RCC 7860 (cell line): ENCODE data around the gene GUCA2B.
A peak's percentile ranks its signal among the peaks of the same experiment; 100 is the strongest.

Experiments used
- DNase-seq: peaks from one replicate; pipeline ENCODE4 v3.0.0-alpha.2; 2015; ENCODE audit warnings: low spot score
- FAIRE-seq: peaks from 2 replicates; lab custom pipeline; 2012; peaks lifted over from hg19 to GRCh38; lab: Jason Lieb, UNC

The GUCA2B gene

DNA sequence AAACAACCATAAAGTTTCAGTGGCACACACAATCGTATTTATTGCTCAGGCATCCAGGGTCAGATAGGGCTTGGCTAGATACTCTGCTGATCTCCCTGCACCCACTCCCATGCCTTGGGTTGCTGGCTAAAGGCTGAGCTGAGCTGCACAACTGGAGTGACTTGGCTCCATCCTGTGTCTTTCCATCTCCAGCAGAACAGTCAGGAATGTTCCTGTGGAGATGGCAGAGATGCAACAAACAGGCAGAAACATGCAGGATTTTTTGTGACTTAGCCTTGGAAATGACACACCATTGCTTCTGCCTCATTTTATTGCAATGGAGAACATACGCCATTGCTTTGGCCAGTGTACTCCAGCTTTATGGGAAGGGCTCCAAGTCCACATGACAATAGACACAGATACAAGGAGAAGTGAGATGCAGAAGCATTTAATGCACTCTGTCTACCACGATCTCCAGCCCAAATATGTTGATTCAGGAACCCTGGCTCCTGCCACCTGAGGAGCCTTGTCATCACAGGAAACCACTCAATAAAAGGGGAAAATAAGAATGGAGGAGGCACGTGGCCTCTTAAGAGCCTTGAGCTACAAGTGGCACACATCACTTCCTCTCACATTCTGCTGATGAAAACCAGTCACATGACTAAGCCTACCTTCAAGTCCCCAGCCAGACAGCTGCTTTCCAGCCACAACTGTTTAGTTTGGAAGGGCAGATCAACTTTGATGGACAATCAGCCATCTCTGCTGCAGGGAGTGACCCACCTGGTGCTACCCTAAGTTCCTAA, 10.1 kb upstream of the GUCA2B start:
- no peak for FAIRE-seq

DNA sequence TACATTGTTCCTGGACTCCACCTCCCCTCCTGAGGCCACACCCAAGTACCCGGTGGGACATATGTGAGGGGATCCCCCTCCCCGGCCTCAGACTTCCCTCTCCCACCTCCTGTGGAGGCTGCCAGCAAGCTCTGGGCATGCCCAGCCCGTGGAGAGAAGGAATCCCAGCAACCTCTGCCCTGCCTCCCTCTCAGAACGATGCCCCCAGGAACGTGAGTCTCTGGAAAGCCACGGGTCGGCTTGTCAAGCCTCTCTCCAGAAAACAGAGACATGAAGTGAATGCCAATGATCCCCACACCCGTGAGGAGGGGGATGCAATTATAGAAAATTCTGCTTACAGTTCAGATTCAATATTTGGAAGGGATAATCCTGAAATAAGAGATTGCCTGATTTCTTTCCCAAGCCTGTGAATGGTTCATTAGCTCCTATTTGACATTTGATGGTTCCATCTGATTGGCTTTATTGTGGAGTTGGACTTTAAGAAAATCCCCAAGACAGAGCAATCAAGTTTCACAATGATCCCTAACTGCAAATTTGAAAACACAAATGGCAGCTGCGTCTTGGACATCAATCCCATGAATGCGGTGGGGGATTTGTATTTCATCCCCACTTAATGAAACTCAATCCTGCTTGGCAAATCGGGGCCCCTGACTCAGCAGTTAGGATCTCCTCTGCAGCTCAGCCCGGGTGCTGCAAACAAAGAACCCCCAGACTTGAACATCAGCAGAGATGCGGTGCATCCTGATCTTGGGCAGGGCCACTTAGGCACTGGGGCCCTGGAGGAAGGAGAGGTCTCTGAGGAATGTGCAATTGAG, 9.1 kb upstream of the GUCA2B start:
- DNase-seq (no peak), FAIRE-seq (no peak)

More for the DNA sequence above, 10.1 kb upstream of the GUCA2B start:
- no peak for DNase-seq

DNA sequence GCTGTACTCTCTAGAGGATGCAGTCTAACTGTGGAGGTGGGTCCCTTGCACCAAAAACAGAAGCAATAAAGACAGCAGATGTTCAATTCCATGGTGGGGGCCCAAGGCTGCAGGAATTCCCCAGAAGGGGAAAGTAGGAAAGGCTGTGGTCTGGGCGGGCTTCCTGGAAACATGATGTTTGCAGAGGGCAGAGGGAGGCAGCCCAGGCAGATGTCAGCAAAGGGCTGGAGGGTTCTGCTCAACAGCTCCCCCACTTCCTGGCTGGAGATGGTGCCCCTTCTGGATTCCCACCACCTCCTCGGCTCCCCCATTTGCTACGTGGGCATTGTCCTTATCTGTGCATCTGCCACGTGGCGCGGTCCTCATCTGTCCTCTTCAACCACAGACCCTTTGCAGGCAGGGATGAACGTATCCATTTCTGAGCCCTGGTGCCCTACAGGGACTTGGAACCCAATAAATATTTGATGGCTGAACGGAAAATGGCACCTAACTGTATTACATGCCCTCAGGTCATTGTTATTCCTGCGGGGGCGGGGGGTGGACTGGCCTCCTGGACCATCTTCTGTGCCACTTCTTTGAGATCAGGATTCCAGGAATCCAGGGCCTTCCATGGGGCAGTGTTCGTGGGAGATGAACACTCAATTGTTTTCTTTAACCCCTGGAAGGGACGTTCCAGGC, 8.4 kb upstream of the GUCA2B start:
- FAIRE-seq (no peak), DNase-seq (no peak)

DNA sequence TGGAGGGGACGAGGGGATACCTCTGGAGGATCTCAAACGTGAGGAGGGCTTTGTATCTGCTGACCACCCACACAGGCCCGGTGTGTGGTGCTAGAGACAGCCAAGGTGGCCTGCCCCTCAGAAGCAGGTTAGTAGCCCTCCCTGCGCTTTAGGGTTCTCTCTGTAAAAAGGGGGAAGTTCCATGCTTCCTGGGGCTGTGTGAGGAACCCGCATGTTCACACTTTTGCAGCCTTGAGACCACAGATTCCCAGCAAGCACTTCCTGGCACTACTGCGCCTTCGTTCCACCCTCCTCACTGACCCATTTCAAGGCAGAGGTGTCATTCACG, 7.9 kb upstream of the GUCA2B start:
- FAIRE-seq, result no peak
- DNase-seq, result no peak

DNA sequence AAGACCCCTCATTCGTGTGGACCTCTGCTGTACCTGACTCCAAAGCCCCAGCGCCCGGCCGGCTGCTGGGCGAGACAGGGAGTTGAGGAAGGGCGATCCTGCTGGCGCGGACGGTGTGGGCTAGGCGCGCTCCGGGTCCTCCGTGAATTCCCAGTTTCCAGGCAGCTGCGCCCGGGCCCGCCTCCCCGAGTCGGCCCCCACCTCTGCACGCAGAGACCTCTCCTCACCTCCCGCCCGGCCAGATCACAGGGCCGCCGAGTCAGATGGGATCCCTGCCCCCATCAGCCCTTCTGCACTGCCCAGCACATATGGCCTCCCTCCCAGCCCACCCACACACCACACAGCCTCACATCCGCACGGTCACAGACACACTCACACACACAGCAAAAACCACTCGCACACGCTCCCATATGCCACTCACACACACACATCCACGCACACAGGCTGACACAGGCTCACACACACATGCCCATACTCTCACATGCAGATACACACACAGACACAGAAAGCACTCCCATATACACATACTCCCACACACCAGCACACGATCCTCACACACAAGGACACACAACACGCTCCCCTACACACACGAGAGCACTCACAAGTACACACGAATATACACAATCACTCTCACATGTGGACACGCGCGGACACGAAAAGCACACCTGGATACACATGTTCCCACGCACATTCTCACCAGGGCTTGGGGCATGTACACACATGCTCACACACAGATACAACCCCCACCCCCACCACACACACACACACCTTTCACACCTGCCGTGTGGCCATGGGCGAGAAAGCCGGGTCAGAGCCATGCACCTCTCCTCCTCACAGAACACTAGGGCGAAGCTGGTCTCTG, 7.2 kb upstream of the GUCA2B start:
- FAIRE-seq (no peak), DNase-seq (no peak)

DNA sequence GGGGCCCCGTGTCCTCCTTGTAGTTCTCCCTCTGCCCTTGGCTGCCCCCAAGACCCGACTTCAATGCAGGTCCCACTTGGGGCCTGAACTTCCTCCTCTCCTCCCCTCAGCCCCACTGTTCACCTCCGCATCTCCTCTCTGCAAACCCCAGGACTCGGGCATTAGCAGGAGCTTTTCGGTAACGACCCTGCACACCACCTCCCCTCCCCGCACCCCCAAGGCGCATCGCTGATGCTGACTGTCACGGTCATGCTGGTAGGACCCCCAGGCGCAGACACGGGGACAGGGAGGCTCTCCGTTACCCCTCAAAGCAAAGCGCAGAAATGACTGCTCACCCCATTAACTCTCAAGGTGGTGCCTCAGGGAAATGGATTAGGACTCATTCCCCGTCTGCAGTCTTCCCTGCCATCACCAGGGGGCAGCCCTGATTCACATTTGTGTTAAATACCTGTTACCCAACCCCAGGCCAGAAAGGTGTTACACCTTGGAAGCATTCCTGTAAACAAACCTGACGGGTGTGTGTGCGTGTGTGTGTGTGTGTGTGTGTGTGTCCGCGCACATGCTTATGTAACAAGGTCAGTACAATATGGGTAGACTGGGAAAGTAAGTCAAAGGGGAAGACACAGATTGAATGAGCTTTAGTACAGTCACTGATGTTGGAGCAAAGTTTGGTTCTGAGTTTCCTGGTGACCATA, 6.4 kb upstream of the GUCA2B start:
- peak; percentile 20 for DNase-seq
- FAIRE-seq, result no peak

DNA sequence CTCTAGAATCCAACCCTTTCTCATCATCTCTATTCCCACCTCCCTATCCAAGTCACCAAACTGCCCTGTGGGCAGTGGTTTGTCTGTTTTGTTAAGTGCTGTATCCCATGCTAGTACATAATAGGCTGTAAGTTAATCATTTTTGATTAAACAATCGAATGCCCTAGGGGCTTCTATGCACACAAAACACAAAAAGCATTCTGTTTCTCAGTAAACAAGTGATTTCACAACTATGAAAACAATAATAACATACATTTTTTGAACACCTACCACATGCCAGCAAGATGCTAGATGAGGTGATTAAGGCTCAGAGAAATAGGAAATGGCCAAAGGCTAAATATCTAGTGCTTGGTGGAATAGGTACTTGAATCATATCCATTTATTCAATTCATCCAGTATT, 5.0 kb upstream of the GUCA2B start:
- FAIRE-seq, result no peak
- no peak for DNase-seq

DNA sequence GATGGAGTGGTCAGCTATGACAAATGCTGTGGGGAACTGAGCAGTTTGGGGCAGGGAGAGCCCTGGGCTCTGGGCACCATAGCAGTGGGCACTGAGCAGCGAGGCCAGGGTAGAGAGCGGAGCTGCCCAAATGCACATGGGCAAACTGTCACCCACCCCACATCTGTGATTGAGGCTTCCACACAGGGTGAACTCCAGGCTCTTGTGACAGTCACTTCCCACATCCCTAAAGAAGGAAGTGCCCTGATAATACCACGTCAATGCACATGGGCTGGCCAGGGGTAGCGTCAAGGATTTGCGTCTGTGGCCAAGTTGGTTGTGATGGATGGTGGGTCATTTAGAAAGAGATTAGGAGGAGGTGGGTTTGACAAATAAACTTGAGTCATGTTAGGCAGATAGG, 2.6 kb upstream of the GUCA2B start:
- DNase-seq (no peak), FAIRE-seq (no peak)

DNA sequence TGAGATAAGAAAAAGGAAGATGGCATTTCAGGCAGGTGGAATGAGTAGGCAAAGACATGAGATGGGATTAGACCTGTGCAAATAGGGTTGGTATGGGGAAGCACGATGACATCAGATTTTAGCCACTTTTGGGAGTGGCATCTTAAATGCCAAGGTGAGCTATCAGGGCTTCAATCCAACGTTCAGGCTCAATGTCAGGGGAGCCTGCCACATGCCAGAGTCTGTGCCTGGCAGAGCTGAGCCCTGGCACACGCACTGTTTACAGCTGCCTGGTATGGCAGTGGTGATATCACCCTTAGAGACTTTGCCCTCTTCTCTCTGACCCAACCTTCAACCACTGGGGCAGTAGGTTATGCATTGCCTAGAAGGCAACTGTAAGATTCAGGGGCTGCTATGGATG, 1.1 kb upstream of the GUCA2B start:
- no peak for FAIRE-seq
- no peak for DNase-seq

DNA sequence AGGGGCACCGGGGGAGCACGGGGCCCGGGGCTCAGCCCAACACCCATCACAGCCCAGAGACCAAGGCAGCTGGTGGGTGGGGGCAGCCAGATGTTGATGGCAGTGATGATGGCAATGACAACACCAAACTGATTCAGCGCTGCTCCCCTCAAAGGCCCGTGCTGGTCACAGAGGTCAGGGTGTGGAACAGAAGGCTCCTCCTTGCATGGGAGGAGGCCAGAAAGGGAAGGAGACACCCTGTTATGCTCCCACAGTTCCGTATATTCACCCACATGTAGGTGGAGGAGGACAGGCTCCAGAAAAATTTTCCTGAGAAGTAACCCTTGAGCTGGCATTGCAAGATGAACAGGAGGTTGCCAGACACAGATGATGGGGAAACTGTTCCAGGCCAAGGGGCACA, 414 bp downstream of the GUCA2B start:
- FAIRE-seq (no peak), DNase-seq (no peak)

DNA sequence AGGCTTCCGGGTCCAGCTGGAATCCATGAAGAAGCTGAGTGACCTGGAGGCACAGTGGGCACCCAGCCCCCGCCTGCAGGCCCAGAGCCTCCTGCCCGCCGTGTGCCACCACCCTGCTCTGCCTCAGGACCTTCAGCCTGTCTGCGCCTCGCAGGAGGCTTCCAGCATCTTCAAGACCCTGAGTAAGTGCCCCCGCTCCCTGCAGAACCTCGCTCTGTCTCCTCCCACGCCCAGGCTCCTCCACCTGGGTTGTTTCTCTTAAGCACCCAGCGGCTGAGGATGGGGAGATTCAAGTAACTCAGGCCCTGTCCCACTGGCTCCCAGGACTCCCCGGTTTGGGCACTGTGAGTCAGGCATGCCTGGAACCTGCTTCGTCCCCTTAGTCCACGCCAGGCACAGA, 1.5 kb downstream of the GUCA2B start:
- FAIRE-seq (no peak), DNase-seq (no peak)

DNA sequence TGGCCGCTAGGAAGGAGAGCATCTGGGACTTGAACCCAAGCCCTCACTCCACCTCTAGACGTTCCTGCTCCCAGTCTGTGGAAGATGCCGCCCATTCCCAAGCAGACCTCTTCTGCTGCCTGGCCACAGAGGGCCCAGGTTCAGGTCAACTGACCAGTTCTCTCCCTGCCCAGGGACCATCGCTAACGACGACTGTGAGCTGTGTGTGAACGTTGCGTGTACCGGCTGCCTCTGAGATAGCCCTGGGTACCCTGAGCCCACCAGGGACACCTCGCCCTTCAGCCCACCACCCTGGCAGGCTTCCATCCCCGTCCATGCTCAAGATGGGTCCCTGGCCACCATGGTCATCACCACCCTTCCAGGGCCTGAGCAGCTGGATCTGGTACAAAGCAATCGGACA, 2.2 kb downstream of the GUCA2B start:
- FAIRE-seq (no peak), DNase-seq (no peak)

DNA sequence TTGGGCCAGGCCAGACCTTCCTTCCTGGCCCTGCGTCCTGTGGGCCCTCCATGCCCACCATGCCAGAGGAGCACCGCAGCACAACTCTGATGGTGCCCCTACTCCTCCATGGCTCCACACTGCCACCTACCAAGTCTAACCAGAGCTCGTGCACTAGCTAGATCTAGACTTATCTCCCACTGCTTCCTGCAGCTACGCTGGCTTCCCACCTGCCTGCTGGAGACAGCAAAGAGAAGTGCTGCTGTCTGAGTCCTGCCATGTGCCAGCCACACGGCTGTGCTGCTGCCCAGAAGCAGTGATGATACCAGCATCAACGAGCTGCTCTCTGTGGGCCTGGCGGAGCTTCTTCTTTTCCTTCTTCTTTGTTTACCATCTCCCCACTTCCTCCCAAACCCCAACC, 4.5 kb downstream of the GUCA2B start:
- FAIRE-seq (no peak), DNase-seq (no peak)

DNA sequence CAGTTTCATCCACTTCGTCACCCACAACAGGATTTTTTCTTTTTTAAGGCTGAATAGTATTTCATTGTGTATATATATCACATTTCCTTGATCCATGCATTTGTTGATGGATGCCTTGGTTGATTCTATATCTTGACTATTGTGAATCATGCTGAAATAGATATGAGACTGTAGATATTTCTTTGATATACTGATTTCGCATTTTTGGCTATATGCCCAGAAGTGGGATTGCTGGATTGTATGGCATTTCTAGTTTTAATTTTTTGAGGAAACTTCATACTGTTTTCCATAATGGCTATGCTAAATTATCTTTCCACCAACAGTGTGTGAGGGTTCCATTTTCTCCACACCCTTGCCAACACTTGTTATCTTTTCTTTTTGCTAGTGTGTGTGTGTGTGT, 5.0 kb downstream of the GUCA2B start:
- FAIRE-seq (no peak), DNase-seq (no peak)

DNA sequence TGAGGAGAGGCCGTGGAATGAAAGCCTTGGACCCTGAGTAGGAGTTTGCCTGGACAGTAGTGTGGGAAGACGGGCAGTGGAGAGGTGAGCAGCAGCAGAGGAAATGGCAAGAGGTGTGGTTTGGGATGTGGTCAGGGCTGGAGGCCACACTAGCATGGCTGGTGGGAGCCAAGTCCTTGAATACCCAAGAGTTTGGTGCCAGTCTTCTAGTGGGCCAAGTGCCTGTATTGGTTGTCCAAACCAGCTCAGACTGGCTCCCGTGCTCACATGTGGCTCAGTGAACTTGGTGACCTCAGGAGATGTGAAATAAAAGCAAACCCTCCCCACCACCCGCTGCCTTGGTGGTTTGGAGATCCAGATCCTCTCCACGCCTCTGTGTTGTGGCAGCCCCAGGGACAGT, 9.0 kb downstream of the GUCA2B start:
- DNase-seq, result no peak
- FAIRE-seq, result no peak

DNA sequence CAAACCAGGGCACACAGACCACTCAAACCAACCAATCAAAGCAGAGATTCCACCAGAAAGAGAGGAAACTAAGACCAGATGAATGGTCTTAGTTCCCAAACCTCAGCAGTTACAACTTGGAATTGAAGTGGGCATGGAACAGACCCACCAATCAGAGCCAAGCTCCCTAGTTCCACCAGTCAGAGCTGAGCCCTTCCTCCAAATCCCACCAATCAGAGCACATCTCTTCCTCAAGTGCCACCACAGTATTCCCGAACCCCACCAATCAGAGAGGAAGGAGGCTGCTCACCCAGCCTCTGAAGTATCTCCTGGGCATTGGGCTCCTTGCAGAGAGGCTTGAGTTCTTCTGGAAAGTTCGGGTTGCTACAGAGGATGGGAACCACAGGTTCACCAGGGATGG, 9.9 kb downstream of the GUCA2B start:
- FAIRE-seq (no peak), DNase-seq (no peak)

DNA sequence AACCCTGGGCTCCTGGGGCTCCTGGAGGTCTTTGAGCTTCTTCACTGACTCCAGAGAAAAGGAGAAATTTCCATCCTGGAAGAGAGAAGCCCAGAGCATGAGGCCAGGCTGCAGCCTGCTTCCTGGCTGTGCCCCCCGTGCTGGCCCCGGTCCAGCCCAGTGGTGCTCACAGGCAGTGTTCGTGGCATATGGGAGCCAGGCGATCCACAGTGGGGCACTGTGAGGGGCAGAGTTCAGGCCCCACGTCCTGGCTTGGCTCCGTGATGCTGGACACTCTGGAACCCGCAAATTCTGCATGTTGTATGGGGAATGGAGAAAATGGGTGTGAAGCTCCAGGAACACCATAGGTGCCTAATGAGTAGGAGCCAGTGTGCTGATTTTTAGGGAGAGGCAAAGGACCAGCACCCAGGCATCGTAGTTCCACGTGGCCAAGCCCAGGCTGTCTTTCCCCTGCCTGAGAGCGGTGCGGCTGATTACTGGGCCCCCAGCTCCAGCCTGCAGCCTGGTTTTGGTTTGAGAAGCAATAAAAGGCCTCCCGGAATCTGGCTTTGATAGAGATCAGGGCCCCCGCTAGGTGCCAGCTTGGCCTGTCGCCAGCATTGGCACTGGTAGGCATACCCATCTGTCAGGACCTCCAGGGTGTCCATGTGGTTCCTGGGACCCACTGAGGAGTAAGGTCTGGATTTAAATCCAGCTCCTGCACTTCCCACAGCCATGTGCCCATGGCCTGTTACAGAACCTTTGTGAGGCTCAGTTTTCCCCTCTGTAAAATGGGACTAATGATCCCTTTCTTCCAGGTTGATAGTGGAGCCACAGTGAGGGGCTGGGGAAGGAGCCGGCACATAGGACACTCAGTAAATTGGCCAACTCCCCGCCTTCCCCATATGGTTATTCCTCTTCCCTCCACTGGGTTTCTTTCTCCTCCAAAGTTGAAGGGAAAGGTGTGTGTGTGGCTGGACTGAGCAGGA, 10.6 kb downstream of the GUCA2B start:
- DNase-seq (no peak), FAIRE-seq (no peak)

DNA sequence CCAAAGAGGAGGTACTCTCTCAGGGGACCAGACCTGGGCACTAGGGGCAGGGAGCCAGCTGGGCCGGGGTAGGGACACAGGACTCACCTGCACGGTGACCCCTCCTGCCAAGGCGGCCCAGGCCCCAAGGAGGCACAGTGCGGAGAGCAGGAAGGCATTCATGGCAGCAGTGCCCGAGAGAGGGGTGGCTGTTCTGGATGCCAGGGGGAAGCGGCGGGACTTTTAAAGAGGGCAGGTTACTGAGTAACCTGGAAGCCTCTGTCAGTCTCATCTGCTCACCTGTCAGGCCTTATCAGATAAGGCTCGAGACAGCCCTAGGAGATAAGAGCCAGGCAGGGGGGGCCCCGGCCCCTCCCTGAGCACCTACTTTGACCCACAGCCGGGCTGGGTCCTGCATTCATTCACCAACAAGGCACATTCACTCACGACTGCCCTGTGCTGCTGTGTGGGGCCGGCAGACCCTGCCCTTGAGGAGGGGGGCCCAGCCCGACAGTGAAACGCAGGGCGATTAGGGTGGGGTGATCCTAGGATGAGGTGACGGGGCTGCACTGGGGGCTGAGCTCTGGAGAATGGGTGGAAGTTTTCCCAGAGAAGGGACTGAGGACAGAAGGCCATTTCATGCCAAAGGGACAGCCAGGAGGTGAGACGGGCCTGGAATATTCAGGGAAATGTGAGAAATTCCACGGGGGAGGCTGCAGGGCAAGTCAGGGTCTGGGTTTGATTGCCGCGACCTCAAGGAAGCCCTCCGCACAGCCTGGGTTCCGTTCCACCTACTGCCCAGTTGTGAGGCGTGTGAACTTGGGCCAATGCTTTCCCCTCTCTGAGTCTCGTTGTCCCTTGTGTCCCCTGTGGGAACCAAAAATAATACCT, 11.6 kb downstream of the GUCA2B start, which contains the start of gene GUCA2A:
Gene GUCA2A, minus strand, starts transcription at position 195 of the 870 bp plus-strand sequence. Its CDS starts 33 bp downstream, at position 162.
- FAIRE-seq, result no peak
- DNase-seq, result no peak
